ENCODE data around the gene FXN.
"Not testable (repeated sequence)": the region's sequence is repeated elsewhere in the genome, so short reads cannot be mapped to it uniquely, and the experiment has no call there.

Gene FXN

GRCh38 chr9:69070201-69070600 is 34.6 kb downstream of the FXN start:
- no peak for DNase-seq (ENCODE audit: low spot score)

- DNase-seq (ENCODE audit: low spot score): no peak
Observed at GRCh38 chr9:69071059-69071458, 35.5 kb downstream of the FXN start.

DNA sequence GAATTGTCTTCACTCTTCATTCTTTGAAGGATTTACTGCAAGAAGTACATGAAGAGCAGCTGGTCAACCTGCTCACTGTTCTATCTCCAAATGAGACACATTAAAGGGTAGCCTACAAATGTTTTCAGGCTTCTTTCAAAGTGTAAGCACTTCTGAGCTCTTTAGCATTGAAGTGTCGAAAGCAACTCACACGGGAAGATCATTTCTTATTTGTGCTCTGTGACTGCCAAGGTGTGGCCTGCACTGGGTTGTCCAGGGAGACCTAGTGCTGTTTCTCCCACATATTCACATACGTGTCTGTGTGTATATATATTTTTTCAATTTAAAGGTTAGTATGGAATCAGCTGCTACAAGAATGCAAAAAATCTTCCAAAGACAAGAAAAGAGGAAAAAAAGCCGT is 37.6 kb downstream of the FXN start:
- DNase-seq (ENCODE audit: low spot score): no peak

GRCh38 chr9:69074801-69075200 is 39.2 kb downstream of the FXN start:
- DNase-seq (ENCODE audit: low spot score): no peak

GRCh38 chr9:69076550-69076949 is 41.0 kb downstream of the FXN start:
- no peak for DNase-seq (ENCODE audit: low spot score)

- no peak for DNase-seq (ENCODE audit: low spot score)
Observed at GRCh38 chr9:69078069-69078468, 42.5 kb downstream of the FXN start.

DNA sequence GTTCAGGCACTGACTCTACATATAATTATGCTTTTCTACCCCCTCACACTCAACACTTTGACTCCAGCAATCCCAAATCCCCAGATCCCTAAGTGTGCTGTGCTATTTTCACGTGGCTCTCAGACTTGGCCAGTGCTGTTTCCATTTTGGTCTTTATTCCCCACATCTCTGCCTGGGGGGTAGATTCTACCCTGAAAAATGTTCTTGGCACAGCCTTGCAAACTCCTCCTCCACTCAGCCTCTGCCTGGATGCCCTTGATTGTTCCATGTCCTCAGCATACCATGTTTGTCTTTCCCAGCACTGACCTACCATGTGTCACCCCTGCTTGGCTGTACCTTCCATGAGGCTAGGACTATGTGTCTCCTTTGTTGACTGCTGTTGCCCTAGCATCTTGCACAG is 43.0 kb downstream of the FXN start:
- no peak for DNase-seq (ENCODE audit: low spot score)

DNA sequence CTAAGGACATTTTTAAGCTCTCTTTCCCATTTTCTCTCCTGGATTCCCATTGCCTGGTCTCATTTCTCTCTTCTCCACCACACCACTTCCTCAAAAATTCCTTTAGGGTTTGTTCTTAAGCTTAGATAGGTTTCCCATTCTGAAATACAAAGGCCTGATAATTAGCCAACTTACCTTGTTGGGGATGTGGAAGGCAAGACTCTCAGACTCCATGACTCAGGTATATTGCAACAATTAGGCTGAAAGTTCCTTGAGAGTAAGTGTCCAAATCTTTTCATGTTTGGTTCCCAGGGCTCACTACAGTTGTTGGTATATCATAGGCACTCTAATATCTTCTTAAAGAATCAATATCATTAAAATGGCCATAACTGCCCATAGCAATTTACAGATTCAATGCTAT is 43.6 kb downstream of the FXN start:
- DNase-seq (ENCODE audit: low spot score): no peak

DNA sequence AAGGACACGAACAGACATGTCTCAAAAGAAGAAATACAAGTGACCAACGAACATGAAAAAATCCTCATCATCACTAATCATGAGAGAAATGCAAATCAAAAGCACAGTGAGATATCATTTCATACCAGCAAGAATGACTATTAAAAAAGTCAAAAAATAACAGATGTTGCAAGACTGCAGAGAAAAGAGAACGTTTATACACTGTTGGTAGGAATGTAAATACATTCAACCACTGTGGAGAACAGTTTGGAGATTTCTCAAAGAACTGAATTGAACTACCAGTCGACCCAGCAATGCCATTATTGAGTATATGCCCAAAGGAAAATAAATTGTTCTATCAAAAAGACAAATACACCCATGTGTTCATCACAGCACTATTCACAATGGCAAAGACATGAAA is 45.7 kb downstream of the FXN start:
- DNase-seq (ENCODE audit: low spot score): no peak

GRCh38 chr9:69083321-69083720 is 47.8 kb downstream of the FXN start:
- no peak for DNase-seq (ENCODE audit: low spot score)

GRCh38 chr9:69085569-69086283 is 50.2 kb downstream of the FXN start:
- peak; percentile 36 for DNase-seq (ENCODE audit: low spot score)

DNA sequence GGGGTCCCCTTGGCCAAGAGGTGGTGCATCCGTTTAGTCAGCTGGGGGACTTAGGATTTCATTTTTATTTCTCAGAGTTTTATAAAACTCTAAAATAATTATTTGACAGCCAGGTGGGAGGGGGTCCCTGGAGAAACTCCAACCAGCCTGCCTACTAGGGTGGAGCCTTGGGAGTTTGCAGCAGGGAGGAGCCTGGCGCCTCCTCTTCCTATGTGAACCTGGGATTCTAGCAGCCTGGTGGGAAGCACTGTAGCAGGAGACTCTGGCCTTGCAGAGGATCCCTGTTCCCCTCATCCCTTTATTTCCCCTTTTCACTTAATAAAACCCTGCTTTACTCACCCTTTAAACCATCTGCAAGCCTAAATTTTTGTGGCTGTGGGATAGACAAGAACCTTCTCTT is 50.8 kb downstream of the FXN start:
- DNase-seq (ENCODE audit: low spot score): no peak

DNA sequence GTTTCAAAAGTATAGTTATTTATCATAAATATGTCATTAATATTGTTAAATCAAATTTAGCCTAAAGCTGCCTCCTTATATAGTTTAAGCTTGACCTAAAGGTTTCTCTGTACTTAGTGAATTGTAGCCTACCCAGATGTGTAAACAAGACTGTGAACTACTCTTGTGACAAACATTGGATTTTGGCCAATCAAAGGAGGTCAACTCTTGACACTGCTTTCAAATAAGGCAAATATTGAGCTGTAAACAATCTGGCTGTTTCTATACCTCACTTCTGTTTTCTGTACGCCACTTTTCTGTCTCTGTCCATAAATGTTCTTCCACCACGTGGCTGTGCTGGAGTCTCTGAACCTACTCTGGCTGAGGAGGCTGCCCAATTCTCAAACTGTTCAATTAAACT is 51.2 kb downstream of the FXN start:
- no peak for DNase-seq (ENCODE audit: low spot score)

- DNase-seq (ENCODE audit: low spot score): no peak
Observed at GRCh38 chr9:69089082-69089481, 53.5 kb downstream of the FXN start.

- no peak for DNase-seq (ENCODE audit: low spot score)
Observed at GRCh38 chr9:69089491-69089890, 53.9 kb downstream of the FXN start.

DNA sequence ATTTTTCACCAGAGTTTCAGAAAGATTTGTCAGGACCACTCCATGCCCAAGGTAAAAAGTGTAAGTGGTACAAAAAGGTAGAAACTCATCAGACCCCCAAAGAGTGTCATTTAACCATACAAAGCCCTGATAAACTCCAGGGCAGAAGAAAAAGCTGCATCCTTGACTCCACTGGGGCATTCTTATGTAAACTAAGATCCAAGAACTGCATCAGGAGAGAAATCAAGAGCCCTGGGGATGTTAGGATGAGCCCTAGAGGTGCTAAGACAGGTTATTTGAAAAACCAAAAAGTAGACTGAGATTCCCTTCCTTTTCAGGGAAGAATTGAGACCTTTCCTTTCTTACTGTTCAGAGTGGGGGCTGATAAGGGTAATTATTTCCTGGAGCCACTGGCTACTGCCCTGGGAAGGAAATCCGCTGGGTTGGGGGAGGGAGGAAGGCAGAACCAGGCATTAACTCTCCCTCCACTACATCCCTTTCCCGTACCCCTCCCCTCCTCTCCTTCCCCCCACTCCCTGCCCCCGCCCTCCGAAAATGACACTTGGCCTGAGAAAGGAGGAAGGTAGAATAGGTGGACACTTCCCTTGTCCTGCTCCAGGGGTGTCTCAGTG is 54.7 kb downstream of the FXN start:
- no peak for DNase-seq (ENCODE audit: low spot score)

GRCh38 chr9:69090946-69091345 is 55.4 kb downstream of the FXN start:
- DNase-seq (ENCODE audit: low spot score): no peak

DNA sequence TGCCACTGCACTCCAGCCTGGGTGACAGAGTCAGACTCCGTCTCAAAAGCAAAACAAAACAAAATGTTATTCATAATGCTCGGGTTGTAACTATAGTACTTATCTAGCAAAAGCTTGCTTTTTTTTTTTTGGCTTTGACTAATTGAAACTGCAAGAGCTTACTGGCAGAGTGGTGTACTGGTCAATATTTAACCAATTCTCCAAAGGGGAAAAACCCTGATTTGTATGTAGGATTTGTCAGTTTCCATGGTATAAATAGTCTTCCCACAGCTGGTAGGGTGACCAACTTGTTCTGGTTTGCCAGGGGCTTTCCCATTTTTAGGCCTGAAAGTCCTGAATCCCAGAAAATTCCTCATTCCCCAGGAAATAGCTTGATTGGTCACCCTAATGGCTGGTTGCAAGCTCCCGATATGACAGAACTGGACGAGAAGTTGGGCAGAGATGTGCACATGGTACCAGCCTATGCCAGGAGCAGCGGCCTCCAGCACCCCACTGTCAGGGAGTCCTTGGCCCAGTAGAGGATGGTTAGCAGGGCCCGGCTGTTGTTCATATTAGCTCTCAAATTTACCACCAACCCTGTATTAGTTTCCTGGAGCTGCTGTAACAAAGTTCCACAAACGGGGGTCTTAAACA is 58.0 kb downstream of the FXN start:
- DNase-seq (ENCODE audit: low spot score): no peak

- not testable (repeated sequence) for DNase-seq (ENCODE audit: low spot score)
Observed at GRCh38 chr9:69094361-69095135, 59.0 kb downstream of the FXN start.

DNA sequence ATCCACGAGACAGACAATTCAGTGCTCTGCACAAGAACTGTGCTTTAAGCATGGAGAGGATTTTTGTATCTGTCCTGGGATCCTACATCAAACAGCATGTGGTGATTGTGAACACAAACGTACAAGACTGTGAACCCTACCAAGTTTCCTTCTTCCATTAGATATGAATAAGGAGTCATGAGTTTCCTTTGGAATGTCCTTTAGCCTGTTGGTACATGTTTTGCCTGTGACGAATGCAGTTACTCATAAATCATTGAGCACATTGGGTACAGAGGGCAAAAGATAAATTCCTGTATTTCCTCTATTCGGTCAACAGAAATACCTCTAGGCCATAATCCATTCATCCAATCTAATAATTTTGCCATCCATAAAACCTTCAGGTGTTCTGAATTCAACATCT is 61.5 kb downstream of the FXN start:
- peak; percentile 12 for DNase-seq (ENCODE audit: low spot score)

DNA sequence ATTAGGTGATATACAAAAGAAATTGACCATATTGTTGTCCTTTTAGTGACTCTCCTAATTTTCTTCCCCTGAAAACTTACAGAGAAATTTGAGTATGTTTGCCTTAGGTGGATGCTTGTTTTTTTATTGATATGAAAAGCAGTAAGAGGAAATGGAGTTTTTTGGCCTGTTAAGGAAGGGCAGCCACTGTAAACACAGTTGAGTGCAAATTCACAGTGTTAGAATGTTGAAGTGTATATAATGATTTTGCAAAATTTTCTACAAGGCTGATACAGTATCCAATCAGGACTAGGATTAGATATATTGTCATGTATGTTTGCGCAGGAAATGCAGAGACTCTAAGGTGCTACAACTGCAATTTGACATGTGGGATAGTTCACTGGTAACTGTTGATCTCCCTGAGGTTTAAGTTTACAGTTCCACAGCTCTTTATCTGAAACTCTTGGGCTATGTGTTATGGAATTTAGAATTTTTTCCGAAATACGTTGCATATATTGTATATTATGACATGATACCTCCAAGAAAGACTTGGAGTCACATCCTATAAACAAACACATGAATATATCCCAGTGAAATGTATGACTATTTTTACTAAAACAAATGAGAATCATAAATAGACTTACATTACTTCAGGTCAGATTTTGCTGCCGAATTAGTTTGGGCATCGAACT is 62.5 kb downstream of the FXN start:
- DNase-seq (ENCODE audit: low spot score): no peak

DNA sequence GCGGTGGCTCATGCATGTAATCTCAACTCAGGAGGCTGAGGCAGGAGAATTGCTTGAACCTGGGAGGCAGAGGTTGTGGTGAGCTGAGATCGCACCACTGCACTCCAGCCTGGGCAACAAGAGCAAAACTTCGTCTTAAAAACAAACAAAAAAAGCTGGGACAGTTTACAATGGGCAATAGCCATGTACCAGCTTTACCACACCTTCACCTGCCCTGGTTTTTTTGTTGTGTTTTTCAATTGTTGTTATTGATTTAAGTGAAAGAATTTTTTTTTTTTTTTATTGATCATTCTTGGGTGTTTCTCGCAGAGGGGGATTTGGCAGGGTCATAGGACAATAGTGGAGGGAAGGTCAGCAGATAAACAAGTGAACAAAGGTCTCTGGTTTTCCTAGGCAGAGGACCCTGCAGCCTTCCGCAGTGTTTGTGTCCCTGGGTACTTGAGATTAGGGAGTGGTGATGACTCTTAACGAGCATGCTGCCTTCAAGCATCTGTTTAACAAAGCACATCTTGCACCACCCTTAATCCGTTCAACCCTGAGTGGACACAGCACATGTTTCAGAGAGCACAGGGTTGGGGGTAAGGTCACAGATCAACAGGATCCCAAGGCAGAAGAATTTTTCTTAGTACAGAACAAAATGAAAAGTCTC is 67.9 kb downstream of the FXN start:
- not testable (repeated sequence) for DNase-seq (ENCODE audit: low spot score)
